Hepatocyte (in vitro differentiated cells): ENCODE data around the gene SPTSSA.

Experiments
- CTCF ChIP-seq: fragments of 200-600 bp; sonication (generic); IDR thresholded peaks from 2 replicates; pipeline ENCODE4 v1.5.1; 2016; ENCODE audit warnings: antibody characterized with exemption, mild to moderate bottlenecking; ENCODE audit not compliant: poor library complexity
- EZH2 ChIP-seq: fragments of 200-600 bp; sonication (generic); IDR thresholded peaks from 2 replicates; pipeline ENCODE4 v1.6.1; 2016; ENCODE audit warnings: antibody characterized with exemption, mild to moderate bottlenecking, borderline replicate concordance
- EZH2phosphoT487 ChIP-seq: fragments of 200-600 bp; sonication (generic); IDR thresholded peaks from one replicate; pipeline ENCODE4 v1.6.1; 2018; ENCODE audit warnings: antibody characterized with exemption, mild to moderate bottlenecking, low read depth, moderate library complexity; ENCODE audit not compliant: unreplicated experiment, severe bottlenecking

- TF ChIP-seq CTCF (no peak), EZH2phosphoT487 (no peak), EZH2 (no peak)
These were observed 36.8 kb downstream of the SPTSSA start for GRCh38 chr14:34425095-34425851.
